ENCODE results near the gene TBX21. TPM values are rescaled to one million over a fixed set of nuclear protein-coding genes. Genes with fewer than 3 reads are reported as not detected.

The TBX21 gene
- total RNA-seq, 1 experiment from 2014 or later: not detected

DNA sequence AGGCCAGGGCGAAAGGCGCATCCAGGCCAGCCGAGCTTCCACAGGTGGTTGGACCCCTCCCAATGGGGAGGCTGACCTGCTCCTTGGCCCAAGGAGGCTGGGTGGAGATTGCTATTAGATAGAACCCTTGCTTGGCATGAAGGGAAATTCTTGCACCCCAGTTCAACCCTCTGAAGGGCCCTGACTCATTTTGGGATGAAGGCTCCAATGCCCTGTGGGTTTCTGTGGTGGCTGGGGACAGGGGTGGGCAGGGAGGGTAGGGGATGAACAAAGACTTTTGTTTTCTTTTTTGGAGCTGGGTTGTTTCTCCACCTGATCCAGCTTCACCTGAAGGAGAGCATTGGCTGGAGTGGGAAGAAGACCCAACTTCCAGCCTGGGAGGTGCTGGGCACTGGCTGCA is 16.7 kb upstream of the TBX21 start:
- H3K27me3 Mint-ChIP-seq (ENCODE audit: insufficient read depth, unreplicated experiment): peaks cover 89% of the 10 kb centered on the region
- H3K4me3 Mint-ChIP-seq (ENCODE audit: unreplicated experiment): no peak overlapping the region
- intact Hi-C loops (cut with micrococcal nuclease): no loop called here

DNA sequence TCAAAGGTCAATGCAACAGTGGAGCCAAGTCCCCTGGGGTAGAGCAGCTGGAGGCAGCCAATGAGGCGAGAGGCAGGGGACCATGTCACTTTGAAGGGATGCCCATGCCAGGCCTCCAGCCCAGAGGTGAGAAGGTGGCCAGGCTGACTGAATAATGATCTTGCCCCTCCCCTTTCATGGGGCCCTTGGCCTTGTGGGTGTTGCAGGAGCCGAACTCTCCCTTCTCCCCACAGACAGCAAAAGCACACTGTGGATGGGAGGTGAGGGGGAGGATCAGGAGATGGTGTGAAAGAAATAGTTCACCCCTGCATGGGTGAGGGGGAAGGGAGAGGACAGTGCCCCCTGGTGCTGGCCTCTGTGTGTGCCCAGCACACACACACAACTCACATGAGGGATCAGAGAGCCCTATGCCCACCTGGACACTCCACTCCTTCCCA is 15.8 kb upstream of the TBX21 start:
- TF ChIP-seq, protein P1, sequence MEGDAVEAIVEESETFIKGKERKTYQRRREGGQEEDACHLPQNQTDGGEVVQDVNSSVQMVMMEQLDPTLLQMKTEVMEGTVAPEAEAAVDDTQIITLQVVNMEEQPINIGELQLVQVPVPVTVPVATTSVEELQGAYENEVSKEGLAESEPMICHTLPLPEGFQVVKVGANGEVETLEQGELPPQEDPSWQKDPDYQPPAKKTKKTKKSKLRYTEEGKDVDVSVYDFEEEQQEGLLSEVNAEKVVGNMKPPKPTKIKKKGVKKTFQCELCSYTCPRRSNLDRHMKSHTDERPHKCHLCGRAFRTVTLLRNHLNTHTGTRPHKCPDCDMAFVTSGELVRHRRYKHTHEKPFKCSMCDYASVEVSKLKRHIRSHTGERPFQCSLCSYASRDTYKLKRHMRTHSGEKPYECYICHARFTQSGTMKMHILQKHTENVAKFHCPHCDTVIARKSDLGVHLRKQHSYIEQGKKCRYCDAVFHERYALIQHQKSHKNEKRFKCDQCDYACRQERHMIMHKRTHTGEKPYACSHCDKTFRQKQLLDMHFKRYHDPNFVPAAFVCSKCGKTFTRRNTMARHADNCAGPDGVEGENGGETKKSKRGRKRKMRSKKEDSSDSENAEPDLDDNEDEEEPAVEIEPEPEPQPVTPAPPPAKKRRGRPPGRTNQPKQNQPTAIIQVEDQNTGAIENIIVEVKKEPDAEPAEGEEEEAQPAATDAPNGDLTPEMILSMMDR (IDR thresholded peaks at IDR 0.05; ENCODE audit: unreplicated experiment): no peak
- intact Hi-C loops (cut with micrococcal nuclease): no loop called here
- Mint-ChIP-seq H3K9me3 (ENCODE audit: unreplicated experiment) (no peaks in the 10 kb centered on the region), H3K4me3 (ENCODE audit: unreplicated experiment) (no peak overlapping the region), H3K27me3 (ENCODE audit: insufficient read depth, unreplicated experiment) (peaks cover 98% of the 10 kb centered on the region), H3K4me1 (ENCODE audit: insufficient read depth, unreplicated experiment) (peaks cover 22% of the 10 kb centered on the region), H3K36me3 (ENCODE audit: insufficient read depth, unreplicated experiment) (no peaks in the 10 kb centered on the region), H3K27ac (ENCODE audit: low read depth, unreplicated experiment) (no peak overlapping the region)
- BruUV-seq (replicated peaks): no TSS peak
- DNase-seq (ENCODE audit: unreplicated experiment): no peak
- ChIA-PET POLR2A (no interaction called here), CTCF (no interaction called here)

More for the DNA sequence above, 16.7 kb upstream of the TBX21 start:
- H3K36me3 Mint-ChIP-seq (ENCODE audit: insufficient read depth, unreplicated experiment): no peaks in the 10 kb centered on the region
- H3K9me3 Mint-ChIP-seq (ENCODE audit: unreplicated experiment): no peaks in the 10 kb centered on the region
- ChIA-PET CTCF (no interaction called here), POLR2A (no interaction called here)
- DNase-seq (ENCODE audit: unreplicated experiment): no peak
- no peak overlapping the region for H3K27ac Mint-ChIP-seq (ENCODE audit: low read depth, unreplicated experiment)
- BruUV-seq (replicated peaks): no TSS peak
- H3K4me1 Mint-ChIP-seq (ENCODE audit: insufficient read depth, unreplicated experiment): peaks cover 22% of the 10 kb centered on the region
- TF ChIP-seq, protein P1 (IDR thresholded peaks at IDR 0.05; ENCODE audit: unreplicated experiment): no peak

DNA sequence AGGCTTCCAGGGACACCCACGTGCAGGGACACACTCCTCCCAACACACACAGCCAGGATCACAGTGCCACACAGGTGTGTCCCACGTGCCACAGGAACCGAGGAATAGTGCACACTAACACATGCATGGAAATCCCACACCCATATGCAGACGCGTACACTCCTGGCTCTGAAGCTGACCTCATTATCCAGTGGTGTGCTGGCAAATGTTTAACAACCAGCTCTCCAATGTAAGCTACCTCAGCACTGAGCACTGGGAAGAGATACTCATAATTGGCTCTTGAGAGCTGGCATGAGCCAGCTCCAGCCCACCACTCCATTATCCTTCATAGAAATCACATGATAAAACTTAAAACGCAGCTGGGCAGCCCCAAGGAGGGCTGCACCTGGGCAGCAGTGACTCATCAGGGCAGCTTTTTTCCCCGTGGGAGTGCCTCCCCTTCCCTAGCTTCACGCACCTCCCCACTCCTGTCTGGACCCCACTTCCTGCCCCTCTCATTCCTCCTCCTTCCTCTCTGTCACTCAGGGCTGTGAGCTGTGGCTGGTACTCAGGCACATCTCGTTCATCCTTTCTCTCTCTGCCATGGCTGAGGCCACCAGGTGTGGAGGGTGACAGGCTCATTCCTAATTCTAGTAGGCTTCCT is 14.9 kb upstream of the TBX21 start:
- peaks cover 22% of the 10 kb centered on the region for H3K4me1 Mint-ChIP-seq (ENCODE audit: insufficient read depth, unreplicated experiment)
- intact Hi-C loops (cut with micrococcal nuclease): no loop called here
- no peak for DNase-seq (ENCODE audit: unreplicated experiment)
- no peak overlapping the region for H3K4me3 Mint-ChIP-seq (ENCODE audit: unreplicated experiment)
- POLR2A ChIA-PET: interaction anchor here (1.0 kb wide), 1 partner anchor 30 kb away, joined by 3 read pairs; no protein-coding TSS in a partner anchor
- no peaks in the 10 kb centered on the region for H3K36me3 Mint-ChIP-seq (ENCODE audit: insufficient read depth, unreplicated experiment)
- no peak overlapping the region for H3K27ac Mint-ChIP-seq (ENCODE audit: low read depth, unreplicated experiment)
- CTCF ChIA-PET: interaction anchor here (1.4 kb wide), 1 partner anchor 19 kb away, joined by 7 read pairs; no protein-coding TSS in a partner anchor
- H3K9me3 Mint-ChIP-seq (ENCODE audit: unreplicated experiment): no peaks in the 10 kb centered on the region
- peaks cover 97% of the 10 kb centered on the region for H3K27me3 Mint-ChIP-seq (ENCODE audit: insufficient read depth, unreplicated experiment)
- no TSS peak for BruUV-seq (replicated peaks)
- TF ChIP-seq, protein P1 (IDR thresholded peaks at IDR 0.05; ENCODE audit: unreplicated experiment): no peak

DNA sequence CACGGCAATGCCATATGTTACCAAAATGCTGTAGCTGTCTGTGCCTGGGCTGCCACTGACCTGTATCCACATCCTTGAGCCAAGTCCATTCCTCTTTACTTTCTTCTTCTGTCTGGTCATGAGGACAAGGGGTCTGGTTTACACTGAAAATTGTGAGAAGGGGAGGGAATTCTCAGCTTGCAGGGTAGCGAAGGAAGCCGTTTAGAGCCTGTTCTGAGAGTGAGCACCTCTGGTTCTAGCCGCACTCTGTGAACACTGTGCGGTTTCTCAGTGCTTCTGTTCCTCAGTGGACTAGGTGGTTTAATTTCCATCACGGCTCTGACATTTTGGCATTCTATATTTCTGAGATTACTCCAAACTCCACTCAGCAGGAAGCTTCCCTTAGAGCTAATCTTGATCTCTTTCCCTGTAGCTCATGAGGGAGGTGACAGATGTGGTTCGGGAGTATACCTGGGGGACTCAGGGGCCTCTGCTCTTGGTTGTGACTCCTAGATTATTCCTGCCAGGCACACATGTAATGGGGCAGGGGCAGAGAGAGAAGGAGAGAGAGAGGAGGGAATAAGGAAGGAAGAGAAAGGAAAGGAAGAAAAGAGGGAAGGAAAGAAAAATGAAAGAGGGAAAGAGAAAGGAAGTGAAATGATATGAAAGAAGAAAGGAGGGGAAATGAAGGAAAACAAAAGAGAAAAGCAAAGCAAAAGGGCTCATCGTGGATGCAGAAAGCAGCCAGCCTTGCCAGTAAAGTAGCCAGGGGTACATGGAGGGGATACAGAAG is 14.2 kb upstream of the TBX21 start:
- CTCF ChIA-PET: interaction anchor here (1.4 kb wide), 1 partner anchor 20 kb away, joined by 7 read pairs; no protein-coding TSS in a partner anchor
- DNase-seq (ENCODE audit: unreplicated experiment): no peak
- H3K4me3 Mint-ChIP-seq (ENCODE audit: unreplicated experiment): no peak overlapping the region
- TF ChIP-seq, protein P1 (IDR thresholded peaks at IDR 0.05; ENCODE audit: unreplicated experiment): no peak
- POLR2A ChIA-PET: interaction anchor here (0.6 to 1.0 kb wide), 2 partner anchors 31 to 137 kb away, joined by 3 read pairs; no protein-coding TSS in a partner anchor
- H3K27me3 Mint-ChIP-seq (ENCODE audit: insufficient read depth, unreplicated experiment): peaks cover 96% of the 10 kb centered on the region
- no peaks in the 10 kb centered on the region for H3K36me3 Mint-ChIP-seq (ENCODE audit: insufficient read depth, unreplicated experiment)
- no peaks in the 10 kb centered on the region for H3K9me3 Mint-ChIP-seq (ENCODE audit: unreplicated experiment)
- no TSS peak for BruUV-seq (replicated peaks)
- H3K27ac Mint-ChIP-seq (ENCODE audit: low read depth, unreplicated experiment): no peak overlapping the region
- intact Hi-C loops (cut with micrococcal nuclease): no loop called here
- peaks cover 22% of the 10 kb centered on the region for H3K4me1 Mint-ChIP-seq (ENCODE audit: insufficient read depth, unreplicated experiment)
